Sigmoid colon (tissue), 4 donors: ENCODE measurements around the gene RAF1.

Experiments used
- CTCF ChIP-seq, 4 experiments: fragments of 450-650 bp in 3 of 4; fragments of 200-600 bp in 1 of 4; IDR thresholded peaks; one replicate each; pipeline ENCODE4 v1.5.1; 2016 to 2019; ENCODE audit warnings: antibody characterized with exemption in 4 of 4, mild to moderate bottlenecking in 3 of 4, moderate library complexity in 2 of 4
- POLR2A ChIP-seq, 2 donors: fragments of 450-650 bp; IDR thresholded peaks; one replicate each; pipeline ENCODE4 v1.6.1; 2016; ENCODE audit warnings: antibody characterized with exemption in 2 of 2, mild to moderate bottlenecking in 2 of 2, moderate library complexity in 2 of 2
- POLR2AphosphoS5 ChIP-seq, 4 donors: sonication (generic); formaldehyde crosslinking; IDR thresholded peaks; one replicate each; pipeline ENCODE4 v1.6.1; 2017; ENCODE audit warnings: antibody characterized with exemption in 4 of 4

GRCh38 chr3:12545473-12545791, 118.5 kb downstream of the RAF1 start, which contains the start of gene MKRN2OS:
- TF ChIP-seq CTCF (IDR thresholded peaks at IDR 0.05) (no peak), POLR2AphosphoS5 (IDR thresholded peaks at IDR 0.05) (no peak), POLR2A (IDR thresholded peaks at IDR 0.05) (peak in 1 of 2 donors; percentile 41)
